ENCODE results near the gene UVSSA.

UVSSA gene, protein sequence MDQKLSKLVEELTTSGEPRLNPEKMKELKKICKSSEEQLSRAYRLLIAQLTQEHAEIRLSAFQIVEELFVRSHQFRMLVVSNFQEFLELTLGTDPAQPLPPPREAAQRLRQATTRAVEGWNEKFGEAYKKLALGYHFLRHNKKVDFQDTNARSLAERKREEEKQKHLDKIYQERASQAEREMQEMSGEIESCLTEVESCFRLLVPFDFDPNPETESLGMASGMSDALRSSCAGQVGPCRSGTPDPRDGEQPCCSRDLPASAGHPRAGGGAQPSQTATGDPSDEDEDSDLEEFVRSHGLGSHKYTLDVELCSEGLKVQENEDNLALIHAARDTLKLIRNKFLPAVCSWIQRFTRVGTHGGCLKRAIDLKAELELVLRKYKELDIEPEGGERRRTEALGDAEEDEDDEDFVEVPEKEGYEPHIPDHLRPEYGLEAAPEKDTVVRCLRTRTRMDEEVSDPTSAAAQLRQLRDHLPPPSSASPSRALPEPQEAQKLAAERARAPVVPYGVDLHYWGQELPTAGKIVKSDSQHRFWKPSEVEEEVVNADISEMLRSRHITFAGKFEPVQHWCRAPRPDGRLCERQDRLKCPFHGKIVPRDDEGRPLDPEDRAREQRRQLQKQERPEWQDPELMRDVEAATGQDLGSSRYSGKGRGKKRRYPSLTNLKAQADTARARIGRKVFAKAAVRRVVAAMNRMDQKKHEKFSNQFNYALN

DNA sequence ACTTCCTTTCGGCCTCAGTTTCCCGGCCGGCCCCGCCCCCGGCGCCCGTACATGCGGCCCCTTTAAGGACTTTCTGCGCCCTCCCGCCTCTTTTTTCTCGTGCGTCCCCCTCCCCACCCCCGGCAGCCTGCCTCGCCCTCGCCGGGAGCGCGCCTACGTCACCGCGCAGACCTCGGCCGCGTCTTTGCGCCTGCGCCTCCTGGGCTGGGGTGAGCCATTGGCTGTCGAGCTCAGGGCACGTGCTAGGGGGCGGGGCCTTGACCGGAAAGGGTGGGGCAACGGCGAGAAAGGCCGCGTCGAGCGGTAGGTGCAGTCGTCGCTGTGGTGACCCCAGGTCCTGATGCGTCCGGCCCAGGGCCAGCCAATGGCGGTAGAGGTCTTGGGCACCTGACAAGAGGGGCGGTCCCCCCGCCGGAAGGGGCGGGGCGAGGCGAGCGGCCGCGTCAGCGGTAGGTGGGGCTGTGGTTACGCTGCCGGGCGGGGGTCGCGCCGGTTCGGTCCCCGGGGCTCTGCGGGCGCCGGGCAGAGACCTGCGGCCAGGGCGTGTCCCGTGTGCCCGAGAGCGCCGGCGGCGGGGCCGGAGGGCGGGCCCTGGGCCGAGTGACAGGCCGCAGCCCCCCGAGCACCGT, at the start of gene UVSSA:
UVSSA (plus strand) TSS at position 428 of the 629 bp plus-strand sequence. CDS start 884 bp downstream, outside the sequence.
- peak; percentile 100 for DNase-seq (ENCODE audit: low read depth)
- no peak for TF ChIP-seq CTCF (IDR thresholded peaks at IDR 0.05; ENCODE audit: low read length, missing control alignments)
- peak within 1 kb of the TSS; percentile 75 for H3K4me3 ChIP-seq (replicated peaks; ENCODE audit: low read depth, low read length)

DNA sequence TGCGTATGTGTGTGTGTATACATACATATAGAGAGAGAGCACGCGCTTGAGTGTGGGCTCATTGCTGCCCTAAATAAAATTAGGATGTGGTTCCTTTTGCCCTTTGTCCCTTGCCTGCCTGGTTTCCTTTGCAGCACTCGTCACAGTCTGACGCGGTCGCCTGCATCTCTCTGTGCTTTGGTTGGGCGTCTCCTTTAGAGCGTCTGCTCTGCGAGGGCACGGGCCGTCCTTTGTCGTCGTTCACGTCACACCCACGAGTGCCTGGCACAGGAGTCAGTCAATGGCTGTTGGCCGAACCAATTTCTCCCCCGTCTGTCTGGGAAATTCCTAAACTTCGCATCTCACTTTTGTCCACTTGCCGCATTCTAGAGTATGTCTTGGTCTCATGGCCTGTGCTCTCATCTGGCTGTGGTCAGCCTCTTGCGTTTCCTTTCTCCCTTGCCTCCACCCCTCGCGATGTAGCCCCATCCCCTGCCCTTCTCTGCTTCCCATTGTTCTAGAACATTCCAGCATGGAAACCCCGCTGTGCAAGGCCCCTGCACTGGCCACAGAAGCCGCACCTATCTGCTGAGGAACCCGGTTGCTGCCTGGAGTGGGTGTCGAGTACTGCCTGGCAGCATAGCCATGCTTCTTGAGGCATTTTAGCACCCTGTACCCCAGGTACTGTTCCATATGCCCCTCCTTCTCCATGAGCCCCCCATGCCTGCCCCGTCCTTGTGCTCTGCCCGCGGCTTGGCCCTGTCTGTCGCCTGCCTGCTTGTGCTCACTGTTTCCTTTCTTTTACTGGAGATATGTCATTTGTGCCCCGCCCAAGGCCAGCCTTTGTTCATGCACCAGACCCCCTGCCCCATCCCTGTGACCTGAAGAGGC, 49.3 kb upstream of the UVSSA start:
- no peak for TF ChIP-seq CTCF (IDR thresholded peaks at IDR 0.05; ENCODE audit: low read length, missing control alignments)
- DNase-seq (ENCODE audit: low read depth) = no peak
- no peak overlapping the region for H3K4me3 ChIP-seq (replicated peaks; ENCODE audit: low read depth, low read length)

DNA sequence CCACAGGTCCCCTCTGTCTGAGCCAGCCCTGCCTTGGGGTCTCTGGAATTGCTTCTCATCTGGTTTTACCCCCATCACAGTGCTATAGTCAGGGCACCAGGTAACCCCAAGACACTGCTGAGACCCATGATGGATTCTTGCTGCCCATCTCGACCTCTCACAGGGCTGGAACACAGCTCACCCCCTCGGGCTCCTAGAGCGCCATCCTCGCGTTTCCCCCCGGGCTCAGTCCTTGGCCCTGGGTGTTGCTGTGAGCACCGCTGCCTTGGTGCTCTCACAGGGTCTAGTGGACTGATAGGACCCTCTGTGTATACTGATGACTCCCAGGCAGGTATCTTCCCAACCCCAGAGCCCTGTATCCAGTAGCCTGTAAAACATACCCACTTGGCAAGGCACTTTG, 48.5 kb upstream of the UVSSA start:
- no peak overlapping the region for H3K4me3 ChIP-seq (replicated peaks; ENCODE audit: low read depth, low read length)
- TF ChIP-seq CTCF (IDR thresholded peaks at IDR 0.05; ENCODE audit: low read length, missing control alignments) = no peak
- no peak for DNase-seq (ENCODE audit: low read depth)

DNA sequence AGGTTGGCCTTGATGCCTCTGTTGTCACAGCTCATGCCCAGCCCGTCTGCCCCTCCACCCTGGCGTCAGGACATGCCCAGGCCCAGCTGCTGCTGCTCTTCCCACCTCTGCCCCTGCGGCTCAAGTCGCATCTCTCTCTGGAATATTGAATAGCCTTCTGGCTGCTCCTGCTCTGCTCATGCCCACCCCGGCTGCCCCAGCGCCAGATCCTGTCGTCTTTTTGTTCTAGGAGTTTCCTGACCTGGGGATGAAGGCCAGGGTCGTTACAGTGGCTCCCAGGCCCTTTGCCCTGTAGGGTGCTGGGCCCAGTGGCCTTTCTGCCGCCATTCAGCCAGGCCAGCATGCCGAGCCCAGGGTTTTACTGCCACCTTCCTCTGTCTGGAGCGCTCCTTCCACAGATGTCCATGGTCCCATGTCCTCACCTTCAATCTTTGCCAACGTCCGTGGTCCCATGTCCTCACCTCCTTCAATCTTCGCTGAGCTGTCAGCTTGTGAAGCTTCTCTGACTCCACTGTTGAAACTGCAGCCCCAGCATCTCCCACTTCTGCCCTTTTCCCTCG, 47.6 kb upstream of the UVSSA start:
- H3K4me3 ChIP-seq (replicated peaks; ENCODE audit: low read depth, low read length) = no peak overlapping the region
- TF ChIP-seq CTCF (IDR thresholded peaks at IDR 0.05; ENCODE audit: low read length, missing control alignments) = no peak
- DNase-seq (ENCODE audit: low read depth) = no peak

- DNase-seq (ENCODE audit: low read depth) = peak; percentile 72
- H3K4me3 ChIP-seq (replicated peaks; ENCODE audit: low read depth, low read length) = no peak overlapping the region
- no peak for TF ChIP-seq CTCF (IDR thresholded peaks at IDR 0.05; ENCODE audit: low read length, missing control alignments)
Measured at GRCh38 chr4:1300466-1301455, 46.2 kb upstream of the UVSSA start.
